GM18511 (cell line): Measurements from ENCODE around the gene DNAH3.
"Not testable (repeated sequence)": the region's sequence is repeated elsewhere in the genome, so short reads cannot be mapped to it uniquely, and the experiment has no call there.

Source experiments
- ATAC-seq: cut with Tn5 transposase; IDR thresholded peaks from one replicate; pipeline ENCODE4 v1.9.1; 2021; ENCODE audit warnings: mild to moderate bottlenecking, moderate library complexity; ENCODE audit not compliant: unreplicated experiment

The DNAH3 gene

GRCh38 chr16:21150375-21151001 is at the start of gene DNAH3:
Gene DNAH3 (minus strand): TSS chr16:21150846. CDS start chr16:21150319, 527 bp downstream.
- ATAC-seq: no peak

- no peak for ATAC-seq
Measured at GRCh38 chr16:21199607-21200218, 49.1 kb upstream of the DNAH3 start.

GRCh38 chr16:21197621-21198020 is 47.0 kb upstream of the DNAH3 start:
- ATAC-seq: no peak

- ATAC-seq: no peak
Measured at GRCh38 chr16:21197112-21197511, 46.5 kb upstream of the DNAH3 start.

GRCh38 chr16:21195330-21195729 is 44.7 kb upstream of the DNAH3 start:
- ATAC-seq: not testable (repeated sequence)

- no peak for ATAC-seq
Measured at GRCh38 chr16:21194771-21195301, 44.2 kb upstream of the DNAH3 start.

- ATAC-seq: no peak
Measured at GRCh38 chr16:21192991-21193390, 42.3 kb upstream of the DNAH3 start.

GRCh38 chr16:21190599-21190998 is 40.0 kb upstream of the DNAH3 start:
- ATAC-seq: no peak

- ATAC-seq: no peak
Measured at GRCh38 chr16:21190013-21190412, 39.4 kb upstream of the DNAH3 start.

GRCh38 chr16:21189311-21189710 is 38.7 kb upstream of the DNAH3 start:
- ATAC-seq: no peak

GRCh38 chr16:21186326-21186691 is 35.7 kb upstream of the DNAH3 start:
- ATAC-seq: no peak

- ATAC-seq: no peak
Measured at GRCh38 chr16:21185659-21186325, 35.1 kb upstream of the DNAH3 start.

GRCh38 chr16:21184834-21185233 is 34.2 kb upstream of the DNAH3 start:
- ATAC-seq: no peak

- ATAC-seq: no peak
Measured at GRCh38 chr16:21183995-21184394, 33.3 kb upstream of the DNAH3 start.

- ATAC-seq: no peak
Measured at GRCh38 chr16:21179983-21180365, 29.3 kb upstream of the DNAH3 start.

- no peak for ATAC-seq
Measured at GRCh38 chr16:21179126-21179982, 28.7 kb upstream of the DNAH3 start.

GRCh38 chr16:21175397-21175796 is 24.8 kb upstream of the DNAH3 start:
- no peak for ATAC-seq

- ATAC-seq: no peak
Measured at GRCh38 chr16:21172650-21173049, 22.0 kb upstream of the DNAH3 start.

GRCh38 chr16:21170116-21170515 is 19.5 kb upstream of the DNAH3 start:
- ATAC-seq: not testable (repeated sequence)

- no peak for ATAC-seq
Measured at GRCh38 chr16:21169249-21169981, 18.8 kb upstream of the DNAH3 start.
